ENCODE results near the gene DOCK4.

DOCK4 gene

GRCh38 chr7:112083776-112084355 is 122.3 kb downstream of the DOCK4 start:
- DNase-seq (ENCODE audit: low read depth in 2 of 3, low spot score in 2 of 3): no peak

GRCh38 chr7:112082306-112082705 is 123.9 kb downstream of the DOCK4 start:
- DNase-seq (ENCODE audit: low read depth in 2 of 3, low spot score in 2 of 3): no peak

GRCh38 chr7:112081778-112082177 is 124.4 kb downstream of the DOCK4 start:
- DNase-seq (ENCODE audit: low read depth in 2 of 3, low spot score in 2 of 3): no peak

- no peak for DNase-seq (ENCODE audit: low read depth in 2 of 3, low spot score in 2 of 3)
These were observed 125.2 kb downstream of the DOCK4 start for GRCh38 chr7:112080978-112081377.

- DNase-seq (ENCODE audit: low read depth in 2 of 3, low spot score in 2 of 3): no peak
These were observed 125.8 kb downstream of the DOCK4 start for GRCh38 chr7:112080441-112080840.

- no peak for DNase-seq (ENCODE audit: low read depth in 2 of 3, low spot score in 2 of 3)
These were observed 126.5 kb downstream of the DOCK4 start for GRCh38 chr7:112079673-112080072.

GRCh38 chr7:112079122-112079521 is 127.1 kb downstream of the DOCK4 start:
- DNase-seq (ENCODE audit: low read depth in 2 of 3, low spot score in 2 of 3): no peak

- no peak for DNase-seq (ENCODE audit: low read depth in 2 of 3, low spot score in 2 of 3)
These were observed 129.9 kb downstream of the DOCK4 start for GRCh38 chr7:112076324-112076723.

GRCh38 chr7:112074464-112074863 is 131.7 kb downstream of the DOCK4 start:
- DNase-seq (ENCODE audit: low read depth in 2 of 3, low spot score in 2 of 3): no peak

- no peak for DNase-seq (ENCODE audit: low read depth in 2 of 3, low spot score in 2 of 3)
These were observed 132.7 kb downstream of the DOCK4 start for GRCh38 chr7:112073530-112073929.

GRCh38 chr7:112072541-112073245 is 133.5 kb downstream of the DOCK4 start:
- DNase-seq (ENCODE audit: low read depth in 2 of 3, low spot score in 2 of 3): no peak

- no peak for DNase-seq (ENCODE audit: low read depth in 2 of 3, low spot score in 2 of 3)
These were observed 134.3 kb downstream of the DOCK4 start for GRCh38 chr7:112071856-112072255.

GRCh38 chr7:112070674-112071256 is 135.4 kb downstream of the DOCK4 start:
- DNase-seq (ENCODE audit: low read depth in 2 of 3, low spot score in 2 of 3): no peak

- DNase-seq (ENCODE audit: low read depth in 2 of 3, low spot score in 2 of 3): no peak
These were observed 136.3 kb downstream of the DOCK4 start for GRCh38 chr7:112069879-112070321.

- no peak for DNase-seq (ENCODE audit: low read depth in 2 of 3, low spot score in 2 of 3)
These were observed 137.2 kb downstream of the DOCK4 start for GRCh38 chr7:112068967-112069366.

- DNase-seq (ENCODE audit: low read depth in 2 of 3, low spot score in 2 of 3): no peak
These were observed 138.3 kb downstream of the DOCK4 start for GRCh38 chr7:112067632-112068540.

- DNase-seq (ENCODE audit: low read depth in 2 of 3, low spot score in 2 of 3): no peak
These were observed 139.0 kb downstream of the DOCK4 start for GRCh38 chr7:112067200-112067599.

GRCh38 chr7:112065758-112066157 is 140.4 kb downstream of the DOCK4 start:
- DNase-seq (ENCODE audit: low read depth in 2 of 3, low spot score in 2 of 3): no peak

- no peak for DNase-seq (ENCODE audit: low read depth in 2 of 3, low spot score in 2 of 3)
These were observed 141.4 kb downstream of the DOCK4 start for GRCh38 chr7:112064627-112065385.

GRCh38 chr7:112063974-112064373 is 142.2 kb downstream of the DOCK4 start:
- no peak for DNase-seq (ENCODE audit: low read depth in 2 of 3, low spot score in 2 of 3)

- no peak for DNase-seq (ENCODE audit: low read depth in 2 of 3, low spot score in 2 of 3)
These were observed 145.1 kb downstream of the DOCK4 start for GRCh38 chr7:112061051-112061450.
